Neural cell (in vitro differentiated cells): ENCODE measurements around the gene PHIP.

Source experiments
- EZH2 ChIP-seq: fragments of 200-600, 300-800 bp; shearing (Covaris generic), sonication (generic); IDR thresholded peaks from 2 replicates; pipeline ENCODE4 v1.6.1; 2014; ENCODE audit warnings: antibody characterized with exemption, low read length, borderline replicate concordance, mild to moderate bottlenecking; ENCODE audit not compliant: insufficient read depth, poor library complexity, severe bottlenecking
- RAD21 ChIP-seq: fragments of 450-650 bp; conservative IDR thresholded peaks from 2 replicates; pipeline ENCODE4 v1.6.1; 2014; ENCODE audit warnings: antibody characterized with exemption, mild to moderate bottlenecking, moderate library complexity
- TF ChIP-seq, protein P1 (sequence below): fragments of 450-650 bp; IDR thresholded peaks from 2 replicates; pipeline ENCODE4 v1.5.1; 2014; ENCODE audit warnings: antibody characterized with exemption, mild to moderate bottlenecking, moderate library complexity; ENCODE audit not compliant: poor library complexity, severe bottlenecking

GRCh38 chr6:78909391-78909790 is 168.7 kb downstream of the PHIP start:
- TF ChIP-seq, protein P1, sequence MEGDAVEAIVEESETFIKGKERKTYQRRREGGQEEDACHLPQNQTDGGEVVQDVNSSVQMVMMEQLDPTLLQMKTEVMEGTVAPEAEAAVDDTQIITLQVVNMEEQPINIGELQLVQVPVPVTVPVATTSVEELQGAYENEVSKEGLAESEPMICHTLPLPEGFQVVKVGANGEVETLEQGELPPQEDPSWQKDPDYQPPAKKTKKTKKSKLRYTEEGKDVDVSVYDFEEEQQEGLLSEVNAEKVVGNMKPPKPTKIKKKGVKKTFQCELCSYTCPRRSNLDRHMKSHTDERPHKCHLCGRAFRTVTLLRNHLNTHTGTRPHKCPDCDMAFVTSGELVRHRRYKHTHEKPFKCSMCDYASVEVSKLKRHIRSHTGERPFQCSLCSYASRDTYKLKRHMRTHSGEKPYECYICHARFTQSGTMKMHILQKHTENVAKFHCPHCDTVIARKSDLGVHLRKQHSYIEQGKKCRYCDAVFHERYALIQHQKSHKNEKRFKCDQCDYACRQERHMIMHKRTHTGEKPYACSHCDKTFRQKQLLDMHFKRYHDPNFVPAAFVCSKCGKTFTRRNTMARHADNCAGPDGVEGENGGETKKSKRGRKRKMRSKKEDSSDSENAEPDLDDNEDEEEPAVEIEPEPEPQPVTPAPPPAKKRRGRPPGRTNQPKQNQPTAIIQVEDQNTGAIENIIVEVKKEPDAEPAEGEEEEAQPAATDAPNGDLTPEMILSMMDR: no peak
- TF ChIP-seq EZH2 (no peak), RAD21 (no peak)
